Activated CD8-positive, alpha-beta T cell treated with anti-CD3 and anti-CD28 coated beads, Interleukin-2, amount 10 ng/mL, durations not matched to agents 7 days and 5 days (primary cell): ENCODE data around the gene SPTBN1. TPM values are rescaled to one million over a fixed set of nuclear protein-coding genes. Genes with fewer than 3 reads are reported as not detected.

Source experiments
- ATAC-seq: fragments of 150-1000 bp; cut with Tn5 transposase; one replicate; pipeline ENCODE4 v1.10.0; 2021; ENCODE audit warnings: moderate library complexity
- CTCF ChIA-PET: fragments of 350-600 bp; sonication (Branson Sonifier 250); formaldehyde crosslinking; loops from one replicate; lab custom pipeline; 2021; ENCODE audit warnings: antibody characterized with exemption; lab: Charles Lee
- POLR2A ChIA-PET: fragments of 350-600 bp; sonication (Branson Sonifier 250); formaldehyde crosslinking; loops from one replicate; lab custom pipeline; 2021; ENCODE audit warnings: antibody characterized with exemption; lab: Charles Lee
- DNase-seq: peaks from one replicate; pipeline ENCODE4 v3.0.0-alpha.2; 2020
- H3K27ac Mint-ChIP-seq: one replicate; pipeline ENCODE4 v1.8.0; 2021; ENCODE audit warnings: mild to moderate bottlenecking, mixed read lengths
- H3K27me3 Mint-ChIP-seq: one replicate; pipeline ENCODE4 v1.8.0; 2021; ENCODE audit warnings: low read depth, mixed read lengths
- H3K36me3 Mint-ChIP-seq: one replicate; pipeline ENCODE4 v1.8.0; 2021; ENCODE audit warnings: low read depth, mixed read lengths
- H3K4me1 Mint-ChIP-seq: one replicate; pipeline ENCODE4 v1.8.0; 2021; ENCODE audit warnings: low read depth, mixed read lengths
- H3K4me3 Mint-ChIP-seq: one replicate; pipeline ENCODE4 v1.8.0; 2021; ENCODE audit warnings: mild to moderate bottlenecking, mixed read lengths
- H3K9me3 Mint-ChIP-seq: one replicate; pipeline ENCODE4 v1.8.0; 2022; ENCODE audit warnings: mixed read lengths; ENCODE audit not compliant: insufficient read depth
- total RNA-seq, 2 experiments: library from RNA; stranded (reverse); gene quantifications; one replicate each; pipeline ENCODE4 v1.2.3, GENCODE V29; 2021

SPTBN1 gene
- total RNA-seq, 2 experiments from 2014 or later: 140 to 147 TPM

GRCh38 chr2:54549917-54550518, 93.9 kb downstream of the SPTBN1 start:
- no peak for DNase-seq
- ChIA-PET CTCF (interaction anchor here (1.2 to 2.0 kb wide), 2 partner anchors 25 to 28 kb away, joined by 4 to 6 read pairs; no protein-coding TSS in a partner anchor), POLR2A (interaction anchor here (2.1 kb wide), 1 partner anchor 9 kb away, joined by 16 read pairs; no protein-coding TSS in a partner anchor)
- H3K9me3 Mint-ChIP-seq: no peaks in the 10 kb centered on the region
- no peak overlapping the region for H3K4me3 Mint-ChIP-seq
- ATAC-seq: no peak
- H3K27ac Mint-ChIP-seq: no peak overlapping the region
- peaks cover 16% of the 10 kb centered on the region for H3K4me1 Mint-ChIP-seq
- no peaks in the 10 kb centered on the region for H3K27me3 Mint-ChIP-seq
- no peaks in the 10 kb centered on the region for H3K36me3 Mint-ChIP-seq

GRCh38 chr2:54550547-54550946, 94.4 kb downstream of the SPTBN1 start:
- DNase-seq (no peak), ATAC-seq (no peak)
- Mint-ChIP-seq H3K27ac (no peak overlapping the region), H3K9me3 (no peaks in the 10 kb centered on the region), H3K27me3 (no peaks in the 10 kb centered on the region), H3K36me3 (no peaks in the 10 kb centered on the region), H3K4me3 (no peak overlapping the region), H3K4me1 (peaks cover 20% of the 10 kb centered on the region)
- ChIA-PET CTCF (interaction anchor here (1.2 to 2.0 kb wide), 2 partner anchors 26 to 28 kb away, joined by 4 to 6 read pairs; no protein-coding TSS in a partner anchor), POLR2A (interaction anchor here (1.2 kb wide), 1 partner anchor 10 kb away, joined by 3 read pairs; no protein-coding TSS in a partner anchor)

GRCh38 chr2:54551123-54551756, 95.1 kb downstream of the SPTBN1 start:
- no peaks in the 10 kb centered on the region for H3K36me3 Mint-ChIP-seq
- CTCF ChIA-PET: interaction anchor here (1.2 to 2.0 kb wide), 2 partner anchors 27 to 29 kb away, joined by 4 to 6 read pairs; no protein-coding TSS in a partner anchor
- no peaks in the 10 kb centered on the region for H3K27me3 Mint-ChIP-seq
- H3K27ac Mint-ChIP-seq: no peak overlapping the region
- POLR2A ChIA-PET: interaction anchor here (1.2 kb wide), 1 partner anchor 9 kb away, joined by 3 read pairs; no protein-coding TSS in a partner anchor
- DNase-seq (no peak), ATAC-seq (no peak)
- H3K4me3 Mint-ChIP-seq: no peak overlapping the region
- H3K4me1 Mint-ChIP-seq: peaks cover 23% of the 10 kb centered on the region
- no peaks in the 10 kb centered on the region for H3K9me3 Mint-ChIP-seq

- Mint-ChIP-seq H3K36me3 (no peaks in the 10 kb centered on the region), H3K27ac (no peak overlapping the region), H3K4me3 (no peak overlapping the region), H3K9me3 (no peaks in the 10 kb centered on the region), H3K27me3 (no peaks in the 10 kb centered on the region), H3K4me1 (peaks cover 24% of the 10 kb centered on the region)
- CTCF ChIA-PET: no interaction called here
- POLR2A ChIA-PET: no interaction called here
- ATAC-seq: no peak
- DNase-seq: no peak
These were observed 96.9 kb downstream of the SPTBN1 start for GRCh38 chr2:54553075-54553474.

GRCh38 chr2:54553775-54554174, 97.6 kb downstream of the SPTBN1 start:
- DNase-seq: no peak
- peaks cover under 1% of the 10 kb centered on the region for H3K36me3 Mint-ChIP-seq
- no peaks in the 10 kb centered on the region for H3K27me3 Mint-ChIP-seq
- peaks cover 24% of the 10 kb centered on the region for H3K4me1 Mint-ChIP-seq
- H3K27ac Mint-ChIP-seq: no peak overlapping the region
- ChIA-PET POLR2A (interaction anchor here (0.6 kb wide), 1 partner anchor 257 kb away, joined by 3 read pairs; no protein-coding TSS in a partner anchor), CTCF (interaction anchor here (0.8 to 0.9 kb wide), 2 partner anchors 30 to 51 kb away, joined by 3 read pairs; no protein-coding TSS in a partner anchor)
- no peaks in the 10 kb centered on the region for H3K9me3 Mint-ChIP-seq
- no peak overlapping the region for H3K4me3 Mint-ChIP-seq
- ATAC-seq: no peak

- CTCF ChIA-PET: interaction anchor here (1.0 to 1.2 kb wide), 4 partner anchors 19 to 110 kb away, joined by 3 read pairs; no protein-coding TSS in a partner anchor
- no peak for ATAC-seq
These were observed 99.3 kb downstream of the SPTBN1 start for GRCh38 chr2:54555318-54555837.

GRCh38 chr2:54556621-54557121, 100.5 kb downstream of the SPTBN1 start:
- no peaks in the 10 kb centered on the region for H3K27me3 Mint-ChIP-seq
- peak overlapping the region; percentile 81 for H3K27ac Mint-ChIP-seq
- no peaks in the 10 kb centered on the region for H3K9me3 Mint-ChIP-seq
- H3K36me3 Mint-ChIP-seq: peaks cover 23% of the 10 kb centered on the region
- ChIA-PET POLR2A (interaction anchor here (4.4 to 7.8 kb wide), 2 partner anchors 17 to 24 kb away, joined by 49 to 258 read pairs; no protein-coding TSS in a partner anchor), CTCF (interaction anchor here (2.9 to 8.3 kb wide), 5 partner anchors 9 to 148 kb away, joined by 14 to 116 read pairs (median 15); no protein-coding TSS in a partner anchor)
- peaks cover 29% of the 10 kb centered on the region for H3K4me1 Mint-ChIP-seq
- no peak for ATAC-seq
- H3K4me3 Mint-ChIP-seq: peak overlapping the region; percentile 75
- DNase-seq: no peak

More at GRCh38 chr2:54555318-54555837, 99.3 kb downstream of the SPTBN1 start:
- Mint-ChIP-seq H3K9me3 (no peaks in the 10 kb centered on the region), H3K27me3 (no peaks in the 10 kb centered on the region), H3K27ac (no peak overlapping the region), H3K4me1 (peaks cover 24% of the 10 kb centered on the region), H3K4me3 (no peak overlapping the region), H3K36me3 (peaks cover 14% of the 10 kb centered on the region)
- POLR2A ChIA-PET: no interaction called here
- no peak for DNase-seq

- no peaks in the 10 kb centered on the region for H3K9me3 Mint-ChIP-seq
- H3K27me3 Mint-ChIP-seq: no peaks in the 10 kb centered on the region
- POLR2A ChIA-PET: interaction anchor here (3.1 to 7.8 kb wide), 3 partner anchors 16 to 44 kb away, joined by 14 to 258 read pairs (median 49); no protein-coding TSS in a partner anchor
- CTCF ChIA-PET: interaction anchor here (2.9 to 8.3 kb wide), 6 partner anchors 9 to 147 kb away, joined by 14 to 116 read pairs (median 26); no protein-coding TSS in a partner anchor
- H3K4me1 Mint-ChIP-seq: peaks cover 35% of the 10 kb centered on the region
- ATAC-seq (no peak), DNase-seq (no peak)
- peak overlapping the region; percentile 75 for H3K4me3 Mint-ChIP-seq
- peaks cover 28% of the 10 kb centered on the region for H3K36me3 Mint-ChIP-seq
- H3K27ac Mint-ChIP-seq: peak overlapping the region; percentile 81
These were observed 101.1 kb downstream of the SPTBN1 start for GRCh38 chr2:54557211-54557600.

GRCh38 chr2:54557601-54558187, 101.6 kb downstream of the SPTBN1 start:
- ATAC-seq: peak; percentile 68
- no peaks in the 10 kb centered on the region for H3K27me3 Mint-ChIP-seq
- peaks cover 40% of the 10 kb centered on the region for H3K4me1 Mint-ChIP-seq
- H3K36me3 Mint-ChIP-seq: peaks cover 33% of the 10 kb centered on the region
- H3K9me3 Mint-ChIP-seq: no peaks in the 10 kb centered on the region
- DNase-seq: peak; percentile 73
- ChIA-PET CTCF (interaction anchor here (0.8 to 8.3 kb wide), 13 partner anchors 10 to 147 kb away, joined by 3 to 116 read pairs (median 15); no protein-coding TSS in a partner anchor), POLR2A (interaction anchor here (1.0 to 7.8 kb wide), 9 partner anchors 9 to 107 kb away, joined by 3 to 258 read pairs (median 16); no protein-coding TSS in a partner anchor)
- H3K27ac Mint-ChIP-seq: peak overlapping the region; percentile 81
- H3K4me3 Mint-ChIP-seq: peak overlapping the region; percentile 75

GRCh38 chr2:54558188-54559005, 102.3 kb downstream of the SPTBN1 start:
- H3K36me3 Mint-ChIP-seq: peaks cover 39% of the 10 kb centered on the region
- CTCF ChIA-PET: interaction anchor here (0.8 to 8.3 kb wide), 17 partner anchors 10 to 451 kb away, joined by 3 to 116 read pairs (median 14); no protein-coding TSS in a partner anchor
- peaks cover 42% of the 10 kb centered on the region for H3K4me1 Mint-ChIP-seq
- DNase-seq (peak; percentile 82), ATAC-seq (peak; percentile 73)
- peak overlapping the region; percentile 90 for H3K27ac Mint-ChIP-seq
- no peaks in the 10 kb centered on the region for H3K27me3 Mint-ChIP-seq
- no peaks in the 10 kb centered on the region for H3K9me3 Mint-ChIP-seq
- POLR2A ChIA-PET: interaction anchor here (0.7 to 7.8 kb wide), 22 partner anchors 8 to 123 kb away, joined by 3 to 258 read pairs (median 5); no protein-coding TSS in a partner anchor
- peak overlapping the region; percentile 93 for H3K4me3 Mint-ChIP-seq
